Fibroblast of mammary gland (primary cell): Measurements from ENCODE around the gene RBM27.
"Not testable (repeated sequence)": the region's sequence is repeated elsewhere in the genome, so short reads cannot be mapped to it uniquely, and the experiment has no call there.

Experiments
- DNase-seq: peaks from one replicate; pipeline ENCODE4 v3.0.0-alpha.2; 2010; ENCODE audit warnings: low read depth
- H3K4me3 ChIP-seq: 2 replicates; pipeline ENCODE4 v1.5.1; 2011; ENCODE audit warnings: low read depth, mild to moderate bottlenecking, low read length, moderate library complexity; ENCODE audit not compliant: control insufficient read depth
- TF ChIP-seq, protein P1 (sequence below): conservative IDR thresholded peaks from 2 replicates; pipeline ENCODE4 v1.5.1; 2011; ENCODE audit warnings: low read depth, low read length, inconsistent platforms; ENCODE audit not compliant: control insufficient read depth, insufficient read depth

Gene RBM27

DNA sequence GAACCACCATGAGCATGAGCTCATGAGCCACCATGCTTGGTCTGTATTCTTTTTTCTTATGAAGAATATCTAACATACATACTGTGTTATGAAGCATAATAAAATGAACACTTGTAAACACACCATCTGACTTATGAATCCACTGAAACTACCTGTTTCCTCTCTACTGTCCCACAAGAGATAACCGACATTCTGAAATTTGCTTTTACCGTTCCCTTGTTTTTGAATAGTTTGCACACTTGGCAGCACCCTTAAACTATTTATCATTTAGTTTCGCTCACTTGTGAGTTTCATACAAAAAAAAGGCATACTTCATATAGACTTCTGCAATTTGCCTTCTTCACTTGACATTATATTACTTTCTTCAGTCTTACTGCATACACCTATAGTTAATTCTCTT, 29.8 kb upstream of the RBM27 start:
- TF ChIP-seq, protein P1, sequence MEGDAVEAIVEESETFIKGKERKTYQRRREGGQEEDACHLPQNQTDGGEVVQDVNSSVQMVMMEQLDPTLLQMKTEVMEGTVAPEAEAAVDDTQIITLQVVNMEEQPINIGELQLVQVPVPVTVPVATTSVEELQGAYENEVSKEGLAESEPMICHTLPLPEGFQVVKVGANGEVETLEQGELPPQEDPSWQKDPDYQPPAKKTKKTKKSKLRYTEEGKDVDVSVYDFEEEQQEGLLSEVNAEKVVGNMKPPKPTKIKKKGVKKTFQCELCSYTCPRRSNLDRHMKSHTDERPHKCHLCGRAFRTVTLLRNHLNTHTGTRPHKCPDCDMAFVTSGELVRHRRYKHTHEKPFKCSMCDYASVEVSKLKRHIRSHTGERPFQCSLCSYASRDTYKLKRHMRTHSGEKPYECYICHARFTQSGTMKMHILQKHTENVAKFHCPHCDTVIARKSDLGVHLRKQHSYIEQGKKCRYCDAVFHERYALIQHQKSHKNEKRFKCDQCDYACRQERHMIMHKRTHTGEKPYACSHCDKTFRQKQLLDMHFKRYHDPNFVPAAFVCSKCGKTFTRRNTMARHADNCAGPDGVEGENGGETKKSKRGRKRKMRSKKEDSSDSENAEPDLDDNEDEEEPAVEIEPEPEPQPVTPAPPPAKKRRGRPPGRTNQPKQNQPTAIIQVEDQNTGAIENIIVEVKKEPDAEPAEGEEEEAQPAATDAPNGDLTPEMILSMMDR = no peak
- DNase-seq = no peak
- no peak overlapping the region for H3K4me3 ChIP-seq

DNA sequence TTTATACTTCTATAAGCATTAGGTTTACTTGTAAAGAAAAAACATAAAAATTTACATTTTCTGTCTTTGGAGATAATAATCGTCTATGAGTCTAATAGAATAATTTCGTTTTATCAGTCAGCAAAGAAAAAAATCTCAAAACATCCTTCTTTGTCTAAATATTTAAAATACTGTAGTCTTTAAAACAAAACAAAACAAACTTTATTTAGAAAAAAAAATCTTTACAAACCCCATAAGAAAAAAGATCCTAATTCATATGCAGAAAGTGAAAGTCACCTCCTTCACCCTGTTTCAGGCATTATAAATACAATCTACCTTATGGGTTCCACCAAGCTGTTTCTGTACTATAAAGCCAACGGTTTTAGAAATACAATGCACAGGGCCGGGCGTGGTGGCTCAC, 26.6 kb upstream of the RBM27 start:
- no peak overlapping the region for H3K4me3 ChIP-seq
- DNase-seq = no peak
- TF ChIP-seq, protein P1 = no peak

DNA sequence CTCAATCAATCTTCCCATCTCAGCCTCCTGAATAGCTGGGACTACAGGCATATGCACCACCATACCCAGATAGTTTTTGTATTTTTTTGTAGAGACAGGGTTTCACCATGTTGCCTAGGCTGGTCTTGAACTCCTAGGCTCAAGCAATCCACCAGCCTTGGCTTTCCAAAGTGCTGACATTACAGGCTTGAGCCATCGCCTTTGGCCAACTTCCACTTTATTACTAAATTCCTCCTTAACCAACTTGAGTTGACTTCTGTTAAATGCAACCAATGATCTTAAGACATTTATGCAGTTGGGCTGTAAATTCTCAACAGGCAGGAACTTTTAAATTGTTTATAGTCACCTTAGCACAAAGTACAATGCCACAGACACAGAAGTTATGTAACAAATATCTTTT, 23.7 kb upstream of the RBM27 start:
- TF ChIP-seq, protein P1 = no peak
- no peak for DNase-seq

DNA sequence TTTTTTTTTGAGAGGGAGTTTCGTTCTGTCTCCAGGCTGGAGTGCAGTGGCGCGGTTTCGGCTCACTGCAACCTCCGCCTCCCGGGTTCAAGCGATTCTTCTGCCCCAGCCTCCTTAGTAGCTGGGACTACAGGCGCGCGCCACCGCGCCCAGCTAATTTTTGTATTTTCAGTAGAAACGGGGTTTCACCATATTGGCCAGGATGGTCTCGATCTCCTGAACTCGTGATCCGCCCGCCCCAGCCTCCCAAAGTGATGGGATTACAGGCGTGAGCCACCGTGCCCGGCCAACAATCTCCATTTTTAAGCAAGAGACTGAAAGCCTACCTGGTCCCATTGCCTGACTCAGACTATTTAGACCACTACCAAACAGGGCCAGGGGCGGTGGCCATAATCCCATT, 20.0 kb upstream of the RBM27 start:
- not testable (repeated sequence) for DNase-seq
- peak overlapping the region; percentile 91 for H3K4me3 ChIP-seq

More for the DNA sequence above, 23.7 kb upstream of the RBM27 start:
- H3K4me3 ChIP-seq = no peak overlapping the region

DNA sequence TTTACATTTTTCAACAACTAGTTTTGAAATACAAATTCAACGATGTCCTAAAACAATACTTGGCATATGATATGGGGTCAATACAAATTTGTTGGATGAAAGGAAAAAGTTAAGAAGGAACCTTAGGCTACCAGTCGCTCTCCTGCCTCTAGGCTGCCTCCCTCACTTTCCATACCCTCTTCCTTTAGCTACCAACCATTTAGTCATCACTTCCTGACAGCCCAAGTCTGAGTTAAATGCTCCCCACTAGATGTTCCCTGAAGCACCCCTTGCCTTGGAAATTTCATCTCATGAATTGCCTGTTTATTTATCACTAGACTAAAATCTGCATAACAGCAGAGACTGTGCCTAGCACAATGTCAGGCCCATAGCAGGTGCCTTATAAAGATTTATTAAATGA, 18.2 kb upstream of the RBM27 start:
- TF ChIP-seq, protein P1 = no peak
- no peak for DNase-seq
- no peak overlapping the region for H3K4me3 ChIP-seq

DNA sequence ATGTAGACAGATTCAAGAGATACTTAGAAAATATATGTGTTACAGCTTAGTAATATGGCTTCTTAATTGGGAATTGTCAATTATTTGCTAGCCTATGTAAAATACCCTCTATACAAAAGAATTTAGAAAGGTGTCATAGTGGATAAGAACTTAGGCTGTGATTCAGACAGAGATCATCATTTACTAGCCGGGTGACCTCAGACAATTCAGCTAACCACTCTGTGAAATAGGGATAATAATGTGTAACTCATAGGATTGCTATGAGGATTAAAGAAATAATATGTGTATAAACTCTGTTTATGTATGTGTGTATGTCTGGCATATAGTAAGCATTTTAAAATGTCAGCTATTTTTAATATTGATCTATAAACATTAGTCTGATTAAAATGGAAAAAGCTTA, 15.0 kb upstream of the RBM27 start:
- peak; percentile 75 for DNase-seq
- H3K4me3 ChIP-seq = no peak overlapping the region
- TF ChIP-seq, protein P1 = no peak

DNA sequence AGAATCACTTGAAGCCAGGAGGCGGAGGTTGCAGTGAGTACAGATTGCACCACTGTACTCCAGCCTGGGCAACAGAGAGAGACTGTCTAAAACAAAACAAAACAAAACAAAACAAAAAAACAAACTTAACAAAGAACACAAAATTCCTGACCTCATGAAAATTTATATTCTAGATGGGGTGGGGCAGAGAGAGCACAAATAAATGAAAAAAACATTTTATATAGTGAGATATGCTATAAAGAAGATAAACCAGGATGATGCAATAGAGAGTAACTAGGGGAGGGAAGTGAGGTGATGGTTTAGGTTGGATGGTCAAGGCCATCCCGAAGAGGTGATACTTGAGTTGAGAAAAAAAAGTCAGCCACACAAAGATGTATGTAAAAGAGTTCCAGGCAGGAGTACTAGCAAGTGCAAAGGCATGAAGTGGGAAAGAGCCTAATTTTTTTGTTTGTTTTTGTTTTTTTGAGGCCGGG, 10.8 kb upstream of the RBM27 start:
- TF ChIP-seq, protein P1 = no peak
- no peak overlapping the region for H3K4me3 ChIP-seq
- no peak for DNase-seq
